Endothelial cell of umbilical vein (primary cell): ENCODE results near the gene FHOD1.

Source experiments
- CTCF ChIP-seq, 2 donors: IDR thresholded peaks; 1 replicate in 1 of 2; 2 replicates in 1 of 2; pipeline ENCODE4 v1.5.1; 2011; ENCODE audit warnings: low read length in 2 of 2, mild to moderate bottlenecking in 2 of 2, moderate library complexity in 2 of 2, control low read depth in 1 of 2, inconsistent platforms in 1 of 2, low read depth in 1 of 2; ENCODE audit not compliant: insufficient read depth in 1 of 2; ENCODE audit errors: extremely low read depth in 1 of 2
- EZH2 ChIP-seq: IDR thresholded peaks from 2 replicates; pipeline ENCODE4 v1.6.1; 2012; ENCODE audit warnings: borderline replicate concordance, low read depth, mild to moderate bottlenecking, moderate library complexity, low read length, inconsistent platforms; ENCODE audit not compliant: severe bottlenecking
- FOS ChIP-seq: IDR thresholded peaks from 2 replicates; pipeline ENCODE4 v1.6.1; 2011; ENCODE audit warnings: mild to moderate bottlenecking, low read length, moderate library complexity, borderline replicate concordance; ENCODE audit not compliant: insufficient read depth
- GATA2 ChIP-seq: IDR thresholded peaks from 2 replicates; pipeline ENCODE4 v1.7.0; 2011; ENCODE audit warnings: low read depth, mild to moderate bottlenecking, moderate library complexity, mixed read lengths, low read length; ENCODE audit not compliant: insufficient read length, insufficient read depth
- JUN ChIP-seq: IDR thresholded peaks from 2 replicates; pipeline ENCODE4 v1.6.1; 2011; ENCODE audit warnings: borderline replicate concordance, low read depth; ENCODE audit not compliant: insufficient read length, insufficient read depth
- MYC ChIP-seq: IDR thresholded peaks from one replicate; pipeline ENCODE4 v1.6.1; 2011; ENCODE audit warnings: mild to moderate bottlenecking, low read depth, low read length
- POLR2A ChIP-seq: IDR thresholded peaks from 2 replicates; pipeline ENCODE4 v1.6.1; 2012; ENCODE audit warnings: low read depth, mild to moderate bottlenecking, control low read depth, low read length
- POLR2AphosphoS5 ChIP-seq: IDR thresholded peaks from 2 replicates; pipeline ENCODE4 v1.6.1; 2012; ENCODE audit warnings: low read depth, mild to moderate bottlenecking, control low read depth, low read length, moderate library complexity; ENCODE audit not compliant: insufficient read depth
- TF ChIP-seq, protein P1 (sequence below): IDR thresholded peaks from 2 replicates; pipeline ENCODE4 v1.6.1; 2011; ENCODE audit not compliant: insufficient read depth, insufficient read length

DNA sequence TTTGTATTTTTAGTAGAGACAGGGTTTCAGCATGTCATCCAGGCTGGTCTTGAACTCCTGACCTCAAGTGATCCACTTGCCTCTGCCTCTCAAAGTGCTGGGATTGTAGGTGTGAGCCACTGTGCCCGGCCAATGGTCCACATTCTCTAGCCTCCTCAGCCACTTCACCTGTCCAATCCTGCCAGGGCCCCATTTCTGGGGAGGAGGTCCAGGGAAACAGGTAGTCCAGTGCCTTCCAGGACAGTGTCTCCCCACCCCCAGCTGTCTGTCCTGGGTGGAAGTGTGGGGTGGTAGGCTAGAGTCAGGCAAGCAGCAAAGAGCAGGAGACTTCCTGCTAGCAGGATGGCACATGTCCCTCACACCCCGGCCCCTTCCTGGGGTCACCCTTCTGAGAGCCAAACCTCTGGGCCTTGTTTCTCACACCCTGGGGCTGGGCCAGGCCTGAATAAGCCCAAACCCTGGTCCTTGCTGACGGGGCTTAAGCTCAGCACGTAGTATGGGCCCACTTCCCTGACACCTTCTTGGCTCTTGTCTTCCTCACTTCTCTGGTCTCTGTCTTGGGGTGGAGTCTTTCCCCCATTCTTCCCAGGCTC is 5.0 kb downstream of the FHOD1 start:
- TF ChIP-seq CTCF (IDR thresholded peaks at IDR 0.05; ENCODE audit: extremely low read depth in 1 of 2, insufficient read depth in 1 of 2, low read depth in 1 of 2, low read length in 2 of 2) (no peak), JUN (no peak), POLR2A (no peak), EZH2 (no peak), POLR2AphosphoS5 (no peak), MYC (no peak), FOS (no peak), GATA2 (no peak)
- TF ChIP-seq, protein P1, sequence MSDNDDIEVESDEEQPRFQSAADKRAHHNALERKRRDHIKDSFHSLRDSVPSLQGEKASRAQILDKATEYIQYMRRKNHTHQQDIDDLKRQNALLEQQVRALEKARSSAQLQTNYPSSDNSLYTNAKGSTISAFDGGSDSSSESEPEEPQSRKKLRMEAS, result no peak
